Nephron (organoid): ENCODE data around the gene STUM.

Experiments used
- H3K27ac Mint-ChIP-seq, 3 experiments: 2 replicates each; pipeline ENCODE4 v1.8.0; 2020; ENCODE audit warnings: mixed read lengths in 3 of 3, mild to moderate bottlenecking in 2 of 3, moderate library complexity in 1 of 3
- H3K27me3 Mint-ChIP-seq: 2 replicates; pipeline ENCODE4 v1.8.0; 2021; ENCODE audit warnings: low read depth, mild to moderate bottlenecking, moderate library complexity, mixed read lengths
- H3K36me3 Mint-ChIP-seq: 2 replicates; pipeline ENCODE4 v1.8.0; 2020; ENCODE audit warnings: low read depth, mixed read lengths
- H3K4me1 Mint-ChIP-seq: 2 replicates; pipeline ENCODE4 v1.8.0; 2020; ENCODE audit warnings: mixed read lengths
- H3K4me3 Mint-ChIP-seq, 3 experiments: 2 replicates each; pipeline ENCODE4 v1.8.0; 2020; ENCODE audit warnings: mild to moderate bottlenecking in 3 of 3, mixed read lengths in 3 of 3, moderate library complexity in 2 of 3
- H3K9me3 Mint-ChIP-seq: 2 replicates; pipeline ENCODE4 v1.8.0; 2020; ENCODE audit warnings: mixed read lengths
- CTCF ChIP-seq, 3 experiments: fragments of 200-600 bp; sonication (generic); IDR thresholded peaks; one replicate each; pipeline ENCODE4 v1.5.0; 2021; ENCODE audit warnings: antibody characterized with exemption in 3 of 3; ENCODE audit not compliant: unreplicated experiment in 3 of 3

The STUM gene

GRCh38 chr1:226546926-226547325 lies 1.6 kb upstream of the STUM start:
- Mint-ChIP-seq H3K36me3 (no peaks in the 10 kb centered on the region), H3K27ac (peak overlapping the region; percentile 60 to 69 (median 65)), H3K27me3 (peaks cover 23% of the 10 kb centered on the region), H3K4me3 (peak overlapping the region in 2 of 3 experiments; percentile 34 to 41), H3K4me1 (peaks cover 70% of the 10 kb centered on the region), H3K9me3 (no peaks in the 10 kb centered on the region)
- no peak for TF ChIP-seq CTCF (IDR thresholded peaks at IDR 0.05; ENCODE audit: unreplicated experiment in 3 of 3)

GRCh38 chr1:226547754-226548191 lies 791 bp upstream of the STUM start:
- peak; percentile 86 to 92 (median 91) for TF ChIP-seq CTCF (IDR thresholded peaks at IDR 0.05; ENCODE audit: unreplicated experiment in 3 of 3)
- Mint-ChIP-seq H3K4me3 (peak overlapping the region; percentile 21 to 58 (median 32)), H3K27ac (peak overlapping the region in 2 of 3 experiments; percentile 5 to 8), H3K36me3 (no peaks in the 10 kb centered on the region), H3K4me1 (peaks cover 68% of the 10 kb centered on the region), H3K27me3 (peaks cover 25% of the 10 kb centered on the region), H3K9me3 (no peaks in the 10 kb centered on the region)

GRCh38 chr1:226549094-226549936 lies 751 bp downstream of the STUM start:
- peaks cover 30% of the 10 kb centered on the region for H3K27me3 Mint-ChIP-seq
- no peaks in the 10 kb centered on the region for H3K36me3 Mint-ChIP-seq
- no peak overlapping the region for H3K27ac Mint-ChIP-seq
- no peak for TF ChIP-seq CTCF (IDR thresholded peaks at IDR 0.05; ENCODE audit: unreplicated experiment in 3 of 3)
- H3K9me3 Mint-ChIP-seq: no peaks in the 10 kb centered on the region
- H3K4me1 Mint-ChIP-seq: peaks cover 65% of the 10 kb centered on the region
- peak overlapping the region; percentile 80 to 88 (median 85) for H3K4me3 Mint-ChIP-seq

GRCh38 chr1:226549937-226550671 lies 1.5 kb downstream of the STUM start:
- peaks cover 34% of the 10 kb centered on the region for H3K27me3 Mint-ChIP-seq
- TF ChIP-seq CTCF (IDR thresholded peaks at IDR 0.05; ENCODE audit: unreplicated experiment in 3 of 3): peak in 1 of 3 experiments; percentile 14
- H3K27ac Mint-ChIP-seq: peak overlapping the region in 2 of 3 experiments; percentile 24 to 48
- H3K4me1 Mint-ChIP-seq: peaks cover 66% of the 10 kb centered on the region
- H3K9me3 Mint-ChIP-seq: no peaks in the 10 kb centered on the region
- H3K4me3 Mint-ChIP-seq: peak overlapping the region; percentile 80 to 88 (median 85)
- no peaks in the 10 kb centered on the region for H3K36me3 Mint-ChIP-seq

GRCh38 chr1:226550672-226551041 lies 2.1 kb downstream of the STUM start:
- TF ChIP-seq CTCF (IDR thresholded peaks at IDR 0.05; ENCODE audit: unreplicated experiment in 3 of 3): no peak
- Mint-ChIP-seq H3K27ac (no peak overlapping the region), H3K9me3 (no peaks in the 10 kb centered on the region), H3K27me3 (peaks cover 37% of the 10 kb centered on the region), H3K4me1 (peaks cover 65% of the 10 kb centered on the region), H3K36me3 (no peaks in the 10 kb centered on the region), H3K4me3 (peak overlapping the region; percentile 80 to 88 (median 85))
